Retinal pigment epithelial cell (primary cell): ENCODE data around the gene DNAJC4.

Source experiments
- DNase-seq: peaks from one replicate; pipeline ENCODE4 v3.0.0-alpha.2; 2010; ENCODE audit warnings: low read depth
- H3K4me3 ChIP-seq: 2 replicates; pipeline ENCODE4 v1.5.1; 2011; ENCODE audit warnings: mild to moderate bottlenecking, low read length, control low read depth, moderate library complexity
- TF ChIP-seq, protein P1 (sequence below): conservative IDR thresholded peaks from 2 replicates; pipeline ENCODE4 v1.5.1; 2011; ENCODE audit warnings: low read depth, low read length, control low read depth, inconsistent platforms

DNAJC4 gene

DNA sequence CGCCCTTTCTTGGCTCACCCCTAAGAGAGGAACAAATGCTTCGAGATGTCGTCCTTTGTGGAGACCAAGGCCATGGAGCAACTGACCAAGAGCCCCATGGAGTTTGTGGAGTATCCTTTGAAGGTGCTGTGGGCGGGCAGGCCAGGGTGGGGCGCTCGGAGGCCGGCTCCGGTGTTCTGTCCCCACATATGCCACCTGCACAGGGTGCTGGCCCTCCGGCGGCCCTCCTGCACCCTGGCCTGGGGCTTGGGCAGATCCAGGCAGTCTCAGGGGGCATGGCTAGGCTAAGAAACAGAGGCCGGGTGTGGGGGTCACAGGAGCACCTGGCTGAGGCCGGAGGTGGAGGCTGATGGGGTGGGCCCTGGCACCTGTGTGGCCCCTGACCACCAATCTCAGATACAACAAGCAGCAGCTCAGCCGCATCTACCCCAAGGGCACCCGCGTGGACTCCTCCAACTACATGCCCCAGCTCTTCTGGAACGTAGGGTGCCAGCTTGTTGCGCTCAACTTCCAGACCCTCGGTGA is 31.3 kb downstream of the DNAJC4 start:
- H3K4me3 ChIP-seq: no peak overlapping the region
- TF ChIP-seq, protein P1, sequence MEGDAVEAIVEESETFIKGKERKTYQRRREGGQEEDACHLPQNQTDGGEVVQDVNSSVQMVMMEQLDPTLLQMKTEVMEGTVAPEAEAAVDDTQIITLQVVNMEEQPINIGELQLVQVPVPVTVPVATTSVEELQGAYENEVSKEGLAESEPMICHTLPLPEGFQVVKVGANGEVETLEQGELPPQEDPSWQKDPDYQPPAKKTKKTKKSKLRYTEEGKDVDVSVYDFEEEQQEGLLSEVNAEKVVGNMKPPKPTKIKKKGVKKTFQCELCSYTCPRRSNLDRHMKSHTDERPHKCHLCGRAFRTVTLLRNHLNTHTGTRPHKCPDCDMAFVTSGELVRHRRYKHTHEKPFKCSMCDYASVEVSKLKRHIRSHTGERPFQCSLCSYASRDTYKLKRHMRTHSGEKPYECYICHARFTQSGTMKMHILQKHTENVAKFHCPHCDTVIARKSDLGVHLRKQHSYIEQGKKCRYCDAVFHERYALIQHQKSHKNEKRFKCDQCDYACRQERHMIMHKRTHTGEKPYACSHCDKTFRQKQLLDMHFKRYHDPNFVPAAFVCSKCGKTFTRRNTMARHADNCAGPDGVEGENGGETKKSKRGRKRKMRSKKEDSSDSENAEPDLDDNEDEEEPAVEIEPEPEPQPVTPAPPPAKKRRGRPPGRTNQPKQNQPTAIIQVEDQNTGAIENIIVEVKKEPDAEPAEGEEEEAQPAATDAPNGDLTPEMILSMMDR: no peak
- DNase-seq: no peak

DNA sequence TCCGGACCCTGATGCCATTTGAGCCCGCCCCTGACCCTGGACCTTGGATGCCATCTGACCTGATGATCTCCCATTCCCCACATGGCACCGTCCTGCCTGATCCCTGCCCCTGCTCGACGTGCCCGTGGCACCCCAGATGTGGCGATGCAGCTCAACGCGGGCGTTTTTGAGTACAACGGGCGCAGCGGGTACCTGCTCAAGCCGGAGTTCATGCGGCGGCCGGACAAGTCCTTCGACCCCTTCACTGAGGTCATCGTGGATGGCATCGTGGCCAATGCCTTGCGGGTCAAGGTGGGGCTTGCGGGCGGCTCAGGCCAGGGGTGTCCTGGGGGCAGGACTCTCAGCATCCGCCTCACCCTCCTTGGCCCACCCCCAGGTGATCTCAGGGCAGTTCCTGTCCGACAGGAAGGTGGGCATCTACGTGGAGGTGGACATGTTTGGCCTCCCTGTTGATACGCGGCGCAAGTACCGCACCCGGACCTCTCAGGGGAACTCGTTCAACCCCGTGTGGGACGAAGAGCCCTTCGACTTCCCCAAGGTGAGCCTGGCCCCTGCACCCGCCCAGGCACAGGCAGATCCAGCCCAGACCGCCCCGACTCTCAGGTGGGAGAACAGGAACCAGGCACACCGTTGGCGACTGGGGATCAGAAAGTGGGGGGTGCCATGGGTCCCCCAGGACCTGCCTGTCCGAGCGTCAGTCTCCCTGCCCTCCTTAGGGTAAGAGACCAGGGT is 32.1 kb downstream of the DNAJC4 start:
- TF ChIP-seq, protein P1: no peak
- no peak overlapping the region for H3K4me3 ChIP-seq
- no peak for DNase-seq

DNA sequence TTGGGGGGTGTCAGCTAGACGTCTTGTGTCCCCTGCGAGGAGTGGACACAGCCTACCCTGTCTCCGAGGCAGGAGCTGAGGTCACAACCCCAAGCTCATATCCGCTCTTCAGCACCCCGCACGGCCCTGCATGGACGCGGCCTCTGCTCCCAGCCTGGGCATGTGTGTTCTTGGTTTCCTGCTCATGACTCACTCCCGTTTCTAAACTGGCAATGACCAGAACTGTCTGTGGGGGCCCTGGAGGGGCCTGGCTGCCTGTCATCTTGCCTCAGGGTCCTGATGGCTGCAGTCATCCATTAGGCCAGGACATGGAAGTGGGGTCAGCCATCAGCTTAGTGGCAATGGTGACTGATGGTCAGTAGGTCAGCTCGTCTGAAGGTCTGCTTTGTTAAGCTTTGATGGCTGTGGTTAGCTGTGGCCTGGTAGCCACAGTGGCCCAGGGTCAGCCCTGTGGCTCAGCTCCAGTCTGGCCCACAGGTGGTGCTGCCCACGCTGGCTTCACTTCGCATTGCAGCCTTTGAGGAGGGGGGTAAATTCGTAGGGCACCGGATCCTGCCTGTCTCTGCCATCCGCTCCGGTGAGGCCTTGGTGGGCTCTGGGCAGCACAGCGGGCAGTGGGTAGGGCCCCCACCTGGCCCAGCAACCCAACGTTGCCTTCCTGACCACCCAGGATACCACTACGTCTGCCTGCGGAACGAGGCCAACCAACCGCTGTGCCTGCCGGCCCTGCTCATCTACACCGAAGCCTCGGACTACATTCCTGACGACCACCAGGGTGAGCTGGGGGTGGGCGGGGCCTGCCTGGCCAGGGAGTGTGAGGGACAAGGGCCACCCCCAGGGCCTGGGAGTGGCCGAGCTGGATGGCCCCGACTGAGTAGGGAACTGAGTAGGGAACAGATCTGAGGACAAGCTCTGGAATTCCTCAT is 32.9 kb downstream of the DNAJC4 start:
- TF ChIP-seq, protein P1: no peak
- no peak for DNase-seq
- no peak overlapping the region for H3K4me3 ChIP-seq

DNA sequence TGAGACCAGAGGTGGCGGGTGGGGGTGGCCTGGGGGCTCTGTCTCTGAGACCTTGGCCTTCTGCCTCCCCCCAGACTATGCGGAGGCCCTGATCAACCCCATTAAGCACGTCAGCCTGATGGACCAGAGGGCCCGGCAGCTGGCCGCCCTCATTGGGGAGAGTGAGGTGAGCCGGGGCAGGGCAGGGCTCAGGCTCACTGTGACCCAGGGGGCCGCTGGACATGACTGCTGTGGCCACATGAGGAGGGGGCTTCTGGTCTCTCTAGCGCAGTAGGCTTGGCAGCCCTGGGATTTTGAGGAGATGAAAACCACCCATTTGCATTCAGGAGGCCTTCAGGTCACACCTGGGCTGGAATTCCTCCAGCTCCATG is 33.6 kb downstream of the DNAJC4 start:
- TF ChIP-seq, protein P1: no peak
- H3K4me3 ChIP-seq: no peak overlapping the region
- no peak for DNase-seq

DNA sequence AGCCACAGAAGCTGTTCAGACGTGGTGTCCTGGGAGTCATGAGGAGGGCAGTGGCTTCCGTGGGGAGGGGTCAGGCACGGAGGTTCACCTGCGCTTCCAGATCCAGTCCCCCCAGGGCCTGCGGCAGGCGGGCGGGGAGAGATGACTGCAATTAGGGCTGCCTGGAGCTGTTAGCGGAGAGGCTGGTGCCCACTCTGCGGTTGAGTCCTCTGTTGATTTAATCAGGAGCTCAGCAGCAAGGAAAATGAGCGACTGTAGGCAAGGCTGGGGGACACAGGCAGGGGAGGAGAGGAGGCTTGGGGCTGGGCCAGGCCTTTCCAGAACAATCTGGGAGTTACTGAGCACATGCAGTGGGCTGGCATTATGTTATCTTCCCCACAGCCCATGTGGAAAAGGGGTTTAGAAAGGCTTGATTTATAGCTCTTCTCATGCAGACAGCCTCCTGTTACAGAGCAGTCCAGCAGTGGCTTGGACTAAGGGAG is 34.1 kb downstream of the DNAJC4 start:
- no peak overlapping the region for H3K4me3 ChIP-seq
- TF ChIP-seq, protein P1: no peak
- no peak for DNase-seq

DNA sequence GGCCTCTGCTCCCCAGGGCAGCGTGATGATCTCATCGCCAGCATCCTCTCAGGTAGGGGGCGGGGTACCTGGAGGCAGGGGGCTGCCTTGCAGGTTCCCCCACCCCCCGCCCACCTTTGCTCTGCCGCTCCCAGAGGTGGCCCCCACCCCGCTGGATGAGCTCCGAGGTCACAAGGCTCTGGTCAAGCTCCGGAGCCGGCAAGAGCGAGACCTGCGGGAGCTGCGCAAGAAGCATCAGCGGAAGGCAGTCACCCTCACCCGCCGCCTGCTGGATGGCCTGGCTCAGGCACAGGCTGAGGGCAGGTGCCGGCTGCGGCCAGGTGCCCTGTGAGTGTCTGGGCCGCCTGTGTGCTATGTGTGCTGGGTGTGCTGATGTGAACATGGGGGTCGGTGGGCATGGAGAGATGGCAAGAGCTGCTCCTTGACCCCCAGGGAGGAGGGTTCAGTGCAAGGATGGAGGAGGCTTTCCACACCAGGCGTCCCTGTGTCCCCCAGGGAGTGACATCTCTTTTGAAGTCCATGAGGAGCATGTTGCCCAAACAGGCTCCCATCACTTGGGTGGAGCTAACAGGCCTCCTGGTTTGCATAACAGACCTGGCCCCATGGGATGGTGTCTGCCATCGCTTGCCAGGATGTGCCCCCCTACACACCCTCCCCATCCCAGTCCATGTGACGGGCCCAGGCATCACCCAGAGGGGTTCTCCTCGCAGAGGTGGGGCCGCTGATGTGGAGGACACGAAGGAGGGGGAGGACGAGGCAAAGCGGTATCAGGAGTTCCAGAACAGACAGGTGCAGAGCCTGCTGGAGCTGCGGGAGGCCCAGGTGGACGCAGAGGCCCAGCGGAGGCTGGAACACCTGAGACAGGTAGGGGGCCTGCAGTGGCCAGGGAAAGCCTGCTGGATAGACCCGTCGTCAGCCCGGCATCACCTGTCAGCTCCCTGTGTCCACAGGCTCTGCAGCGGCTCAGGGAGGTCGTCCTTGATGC is 35.1 kb downstream of the DNAJC4 start:
- TF ChIP-seq, protein P1: no peak
- H3K4me3 ChIP-seq: no peak overlapping the region
- no peak for DNase-seq
